Astrocyte (in vitro differentiated cells and primary cell): Measurements from ENCODE around the gene VIM. TPM values are rescaled to one million over a fixed set of nuclear protein-coding genes. Genes with fewer than 3 reads are reported as not detected.

Experiments used
- DNase-seq: peaks from one replicate; pipeline ENCODE4 v3.0.0-alpha.2; 2010; ENCODE audit warnings: low read depth
- FAIRE-seq: peaks from 2 replicates; lab custom pipeline; 2011; peaks lifted over from hg19 to GRCh38; lab: Jason Lieb, UNC
- H2AFZ ChIP-seq: 2 replicates; pipeline ENCODE4 v1.6.0; 2012; ENCODE audit warnings: low read depth, low read length, inconsistent platforms
- H3K27ac ChIP-seq: 2 replicates; pipeline ENCODE4 v1.5.1; 2011; ENCODE audit warnings: low read depth, low read length, inconsistent platforms
- H3K27me3 ChIP-seq: 2 replicates; pipeline ENCODE4 v1.6.0; 2011; ENCODE audit warnings: low read length, inconsistent platforms; ENCODE audit not compliant: insufficient read depth
- H3K36me3 ChIP-seq: 2 replicates; pipeline ENCODE4 v1.5.1; 2011; ENCODE audit warnings: low read length, inconsistent platforms; ENCODE audit not compliant: insufficient read depth
- H3K4me1 ChIP-seq: 2 replicates; pipeline ENCODE4 v1.5.1; 2011; ENCODE audit warnings: low read length, inconsistent platforms; ENCODE audit not compliant: insufficient read depth
- H3K4me2 ChIP-seq: 2 replicates; pipeline ENCODE4 v1.6.0; 2012; ENCODE audit warnings: low read length, inconsistent platforms
- H3K4me3 ChIP-seq: 2 replicates; pipeline ENCODE4 v1.5.1; 2011; ENCODE audit warnings: low read depth, mild to moderate bottlenecking, low read length, inconsistent platforms; ENCODE audit not compliant: insufficient read depth
- H3K79me2 ChIP-seq: 2 replicates; pipeline ENCODE4 v1.6.0; 2012; ENCODE audit warnings: mild to moderate bottlenecking, low read length, inconsistent platforms; ENCODE audit not compliant: insufficient read depth
- H3K9ac ChIP-seq: 2 replicates; pipeline ENCODE4 v1.6.0; 2012; ENCODE audit warnings: mild to moderate bottlenecking, low read length, inconsistent platforms
- H3K9me3 ChIP-seq: 2 replicates; pipeline ENCODE4 v1.5.1; 2012; ENCODE audit warnings: low read depth, mild to moderate bottlenecking, low read length, inconsistent platforms; ENCODE audit not compliant: insufficient read depth
- H4K20me1 ChIP-seq: 2 replicates; pipeline ENCODE4 v1.6.0; 2012; ENCODE audit warnings: low read length, inconsistent platforms; ENCODE audit not compliant: insufficient read depth
- H3K27ac Mint-ChIP-seq: one replicate; pipeline ENCODE4 v1.8.0; 2021; ENCODE audit warnings: mild to moderate bottlenecking, mixed read lengths; ENCODE audit not compliant: unreplicated experiment
- H3K27me3 Mint-ChIP-seq: one replicate; pipeline ENCODE4 v1.8.0; 2021; ENCODE audit warnings: low read depth, mixed read lengths; ENCODE audit not compliant: unreplicated experiment
- H3K36me3 Mint-ChIP-seq: one replicate; pipeline ENCODE4 v1.8.0; 2021; ENCODE audit warnings: low read depth, mixed read lengths; ENCODE audit not compliant: unreplicated experiment
- H3K4me1 Mint-ChIP-seq: one replicate; pipeline ENCODE4 v1.8.0; 2021; ENCODE audit warnings: low read depth, mixed read lengths; ENCODE audit not compliant: unreplicated experiment
- H3K4me3 Mint-ChIP-seq: one replicate; pipeline ENCODE4 v1.8.0; 2021; ENCODE audit warnings: mild to moderate bottlenecking, moderate library complexity, mixed read lengths; ENCODE audit not compliant: unreplicated experiment
- H3K9me3 Mint-ChIP-seq: one replicate; pipeline ENCODE4 v1.8.0; 2021; ENCODE audit warnings: mild to moderate bottlenecking, mixed read lengths; ENCODE audit not compliant: unreplicated experiment
- CTCF ChIP-seq: IDR thresholded peaks from 2 replicates; pipeline ENCODE4 v1.5.1; 2011; ENCODE audit warnings: low read depth, mild to moderate bottlenecking, inconsistent platforms, low read length, moderate library complexity; ENCODE audit not compliant: insufficient read depth
- EZH2 ChIP-seq: IDR thresholded peaks from 2 replicates; pipeline ENCODE4 v1.6.1; 2012; ENCODE audit warnings: mild to moderate bottlenecking, low read length, inconsistent platforms; ENCODE audit not compliant: insufficient read depth
- total RNA-seq: library from RNA; stranded (reverse); gene quantifications from 2 replicates; pipeline ENCODE4 v1.2.1, GENCODE V29; 2021

The VIM gene
- total RNA-seq, 1 donor from 2014 or later = 5,400 TPM

GRCh38 chr10:17244700-17245365, 16.8 kb downstream of the VIM start:
- peaks cover 3% of the 10 kb centered on the region for H3K4me1 Mint-ChIP-seq
- Histone ChIP-seq H3K36me3 (no peaks in the 10 kb centered on the region), H3K9me3 (peaks cover 5% of the 10 kb centered on the region), H3K79me2 (no peaks in the 10 kb centered on the region), H4K20me1 (no peaks in the 10 kb centered on the region), H2AFZ (no peak overlapping the region), H3K27me3 (no peaks in the 10 kb centered on the region), H3K4me3 (no peak overlapping the region), H3K9ac (no peak overlapping the region), H3K4me2 (no peak overlapping the region), H3K27ac (no peak overlapping the region), H3K4me1 (peaks cover 5% of the 10 kb centered on the region)
- H3K27me3 Mint-ChIP-seq = no peaks in the 10 kb centered on the region
- peak; percentile 80 for FAIRE-seq
- H3K36me3 Mint-ChIP-seq = peaks cover 5% of the 10 kb centered on the region
- no peak for DNase-seq
- no peak overlapping the region for H3K27ac Mint-ChIP-seq
- H3K9me3 Mint-ChIP-seq = peaks cover 6% of the 10 kb centered on the region
- H3K4me3 Mint-ChIP-seq = no peak overlapping the region
- no peak for TF ChIP-seq CTCF
- TF ChIP-seq EZH2 = no peak

GRCh38 chr10:17247210-17247609, 19.2 kb downstream of the VIM start:
- Mint-ChIP-seq H3K27me3 (no peaks in the 10 kb centered on the region), H3K27ac (no peak overlapping the region), H3K36me3 (peaks cover 7% of the 10 kb centered on the region), H3K9me3 (peaks cover 6% of the 10 kb centered on the region), H3K4me3 (no peak overlapping the region), H3K4me1 (peaks cover 3% of the 10 kb centered on the region)
- no peaks in the 10 kb centered on the region for H4K20me1 ChIP-seq
- H2AFZ ChIP-seq = no peak overlapping the region
- no peaks in the 10 kb centered on the region for H3K9me3 ChIP-seq
- H3K4me2 ChIP-seq = no peak overlapping the region
- H3K27ac ChIP-seq = no peak overlapping the region
- peaks cover 5% of the 10 kb centered on the region for H3K4me1 ChIP-seq
- no peak for DNase-seq
- H3K27me3 ChIP-seq = no peaks in the 10 kb centered on the region
- no peaks in the 10 kb centered on the region for H3K36me3 ChIP-seq
- no peak for FAIRE-seq
- H3K79me2 ChIP-seq = no peaks in the 10 kb centered on the region
- H3K4me3 ChIP-seq = no peak overlapping the region
- no peak overlapping the region for H3K9ac ChIP-seq
- TF ChIP-seq EZH2 (no peak), CTCF (no peak)

GRCh38 chr10:17248964-17249363, 20.9 kb downstream of the VIM start:
- no peak overlapping the region for H3K4me3 ChIP-seq
- Mint-ChIP-seq H3K4me3 (no peak overlapping the region), H3K27me3 (peaks cover 2% of the 10 kb centered on the region), H3K9me3 (peaks cover 5% of the 10 kb centered on the region), H3K36me3 (peaks cover 6% of the 10 kb centered on the region), H3K4me1 (peaks cover 3% of the 10 kb centered on the region), H3K27ac (no peak overlapping the region)
- no peaks in the 10 kb centered on the region for H3K79me2 ChIP-seq
- peaks cover 5% of the 10 kb centered on the region for H3K4me1 ChIP-seq
- no peaks in the 10 kb centered on the region for H4K20me1 ChIP-seq
- H3K9ac ChIP-seq = no peak overlapping the region
- no peaks in the 10 kb centered on the region for H3K36me3 ChIP-seq
- no peak overlapping the region for H3K27ac ChIP-seq
- no peak for DNase-seq
- H3K9me3 ChIP-seq = no peaks in the 10 kb centered on the region
- H3K4me2 ChIP-seq = no peak overlapping the region
- no peak for FAIRE-seq
- H2AFZ ChIP-seq = no peak overlapping the region
- no peaks in the 10 kb centered on the region for H3K27me3 ChIP-seq
- TF ChIP-seq EZH2 (no peak), CTCF (no peak)
